Activated T-helper 17 cell treated with anti-CD3 and anti-CD28 coated beads, Interleukin-2, amount 50 U/mL, for 72 hours (primary cell): ENCODE data around the gene RAD51D. TPM values are rescaled to one million over a fixed set of nuclear protein-coding genes. Genes with fewer than 3 reads are reported as not detected.

Experiments
- ATAC-seq: fragments of 150-1000 bp; cut with Tn5 transposase; replicated peaks from 2 replicates; pipeline ENCODE4 v1.10.0; 2021; ENCODE audit warnings: mild to moderate bottlenecking, moderate library complexity
- H3K27ac Mint-ChIP-seq: one replicate; pipeline ENCODE4 v1.8.0; 2022; ENCODE audit warnings: mixed read lengths
- H3K27me3 Mint-ChIP-seq: one replicate; pipeline ENCODE4 v1.8.0; 2022; ENCODE audit warnings: mixed read lengths
- H3K36me3 Mint-ChIP-seq: one replicate; pipeline ENCODE4 v1.8.0; 2022; ENCODE audit warnings: low read depth, mild to moderate bottlenecking, mixed read lengths
- H3K4me1 Mint-ChIP-seq: one replicate; pipeline ENCODE4 v1.8.0; 2022; ENCODE audit warnings: mixed read lengths
- H3K4me3 Mint-ChIP-seq: one replicate; pipeline ENCODE4 v1.8.0; 2022; ENCODE audit warnings: mild to moderate bottlenecking, mixed read lengths
- H3K9me3 Mint-ChIP-seq: one replicate; pipeline ENCODE4 v1.8.0; 2022; ENCODE audit warnings: mixed read lengths
- total RNA-seq, 2 donors: library from RNA; stranded (reverse); gene quantifications; one replicate each; pipeline ENCODE4 v1.2.3, GENCODE V29; 2022

The RAD51D gene
- total RNA-seq, 2 donors from 2014 or later = 23.9 to 36.6 TPM

- no peaks in the 10 kb centered on the region for H3K27me3 Mint-ChIP-seq
- peak overlapping the region; percentile 85 for H3K4me3 Mint-ChIP-seq
- peaks cover 29% of the 10 kb centered on the region for H3K36me3 Mint-ChIP-seq
- peak; percentile 42 for ATAC-seq
- H3K9me3 Mint-ChIP-seq = no peaks in the 10 kb centered on the region
- peaks cover 19% of the 10 kb centered on the region for H3K4me1 Mint-ChIP-seq
- peak overlapping the region; percentile 86 for H3K27ac Mint-ChIP-seq
Measured at GRCh38 chr17:35089586-35090296, 29.9 kb downstream of the RAD51D start.

DNA sequence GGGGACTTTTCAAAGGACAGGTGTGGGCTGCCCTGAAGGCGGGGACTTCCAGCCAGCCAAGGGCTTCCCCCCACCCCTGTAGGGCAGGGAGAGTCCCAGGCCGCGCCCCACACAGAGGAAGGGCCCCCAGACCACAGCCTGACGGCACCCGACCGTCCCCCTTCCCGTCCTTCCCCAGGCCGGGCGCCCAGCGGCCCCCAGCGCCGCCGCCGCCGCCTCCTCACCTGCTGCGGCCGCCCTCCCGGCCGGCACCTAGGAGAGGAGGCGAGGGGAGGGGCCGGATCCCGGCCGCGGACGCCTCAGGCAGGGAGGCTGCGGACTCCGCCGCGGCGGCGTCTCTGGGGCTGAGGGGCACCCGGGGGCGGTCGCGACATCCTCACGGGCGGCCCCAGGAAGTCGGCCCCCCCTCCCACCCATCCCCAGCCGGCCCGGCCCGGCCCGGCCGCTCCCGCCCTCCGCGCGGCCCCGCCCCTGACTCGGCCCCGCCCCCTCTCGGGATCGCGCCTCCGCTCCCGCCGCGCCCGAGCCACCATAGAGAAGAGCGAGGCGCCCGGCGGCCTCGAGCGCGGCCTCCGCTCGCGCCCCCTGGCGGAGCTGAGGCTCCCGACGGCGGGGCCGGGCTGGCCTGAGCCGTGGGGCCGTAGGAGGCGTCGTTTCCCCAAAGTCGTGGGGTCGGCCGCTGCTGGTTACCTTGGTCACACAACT, 30.6 kb downstream of the RAD51D start:
- ATAC-seq = peak; percentile 75
- H3K9me3 Mint-ChIP-seq = no peaks in the 10 kb centered on the region
- no peaks in the 10 kb centered on the region for H3K27me3 Mint-ChIP-seq
- peak overlapping the region; percentile 98 for H3K4me3 Mint-ChIP-seq
- H3K4me1 Mint-ChIP-seq = peaks cover 19% of the 10 kb centered on the region
- peak overlapping the region; percentile 96 for H3K27ac Mint-ChIP-seq
- peaks cover 33% of the 10 kb centered on the region for H3K36me3 Mint-ChIP-seq

DNA sequence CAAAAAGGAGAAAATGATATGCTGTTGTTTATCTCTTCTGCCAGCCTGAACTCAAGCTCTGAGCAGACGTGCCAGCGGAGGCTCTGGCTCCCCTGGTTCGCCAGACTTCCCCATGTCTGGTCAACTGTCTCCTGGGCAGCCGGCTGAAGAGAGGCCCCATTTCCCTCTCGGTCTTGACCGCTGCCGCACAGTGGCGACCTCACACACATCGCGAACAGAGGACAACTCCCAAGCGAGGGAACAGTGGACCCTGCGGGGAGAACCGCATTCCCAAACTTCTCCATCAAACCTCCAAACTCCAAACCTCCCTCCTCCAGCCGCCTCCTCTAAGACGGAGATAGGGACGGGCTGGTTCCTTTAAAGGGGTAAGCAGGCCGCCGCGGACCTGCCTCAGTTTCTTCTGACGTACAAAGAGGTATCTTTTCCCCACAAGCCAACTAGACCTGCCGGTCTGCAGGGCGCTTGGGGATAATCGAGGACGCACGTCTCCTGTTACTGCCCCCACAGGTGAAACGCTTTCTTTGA, 31.2 kb downstream of the RAD51D start:
- ATAC-seq = peak; percentile 5
- Mint-ChIP-seq H3K27me3 (no peaks in the 10 kb centered on the region), H3K9me3 (no peaks in the 10 kb centered on the region), H3K36me3 (peaks cover 33% of the 10 kb centered on the region), H3K4me3 (peak overlapping the region; percentile 98), H3K4me1 (peaks cover 19% of the 10 kb centered on the region), H3K27ac (peak overlapping the region; percentile 96)

DNA sequence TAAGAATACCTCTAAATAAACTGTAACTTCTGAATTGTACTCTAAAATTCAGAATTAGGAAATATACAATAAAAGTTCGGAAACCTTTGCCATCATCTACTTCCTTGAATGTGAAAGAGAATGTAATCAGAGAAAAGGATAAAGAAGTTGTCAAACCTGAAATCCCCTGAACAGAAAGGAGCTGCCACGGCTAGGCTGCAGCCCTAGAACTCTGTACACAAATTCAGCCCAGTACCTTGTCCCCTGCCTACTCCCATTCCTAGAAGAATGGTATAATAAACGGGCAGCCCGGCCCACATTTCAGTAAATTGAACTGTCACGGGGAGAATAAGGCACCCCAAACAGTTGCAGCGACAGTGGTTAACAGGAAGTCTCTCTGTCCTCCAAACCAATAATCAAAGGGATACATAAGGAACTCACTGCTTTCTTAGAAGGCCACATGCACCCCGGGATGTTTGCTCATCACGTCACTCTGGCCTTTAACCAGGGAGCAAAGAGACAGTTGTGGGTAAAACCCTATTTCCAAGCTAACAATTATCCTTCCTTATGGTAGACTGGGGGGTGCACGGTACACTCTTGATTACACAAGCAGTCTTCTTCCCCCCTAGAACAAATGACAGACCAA, 31.8 kb downstream of the RAD51D start:
- Mint-ChIP-seq H3K27me3 (no peaks in the 10 kb centered on the region), H3K4me3 (peak overlapping the region; percentile 98), H3K9me3 (no peaks in the 10 kb centered on the region), H3K36me3 (peaks cover 33% of the 10 kb centered on the region), H3K4me1 (peaks cover 25% of the 10 kb centered on the region), H3K27ac (peak overlapping the region; percentile 96)
- ATAC-seq = peak; percentile 5

GRCh38 chr17:35086931-35087573, 32.6 kb downstream of the RAD51D start:
- no peaks in the 10 kb centered on the region for H3K27me3 Mint-ChIP-seq
- H3K4me3 Mint-ChIP-seq = peak overlapping the region; percentile 98
- no peak for ATAC-seq
- no peaks in the 10 kb centered on the region for H3K9me3 Mint-ChIP-seq
- H3K4me1 Mint-ChIP-seq = peaks cover 32% of the 10 kb centered on the region
- H3K36me3 Mint-ChIP-seq = peaks cover 33% of the 10 kb centered on the region
- peak overlapping the region; percentile 96 for H3K27ac Mint-ChIP-seq

GRCh38 chr17:35086164-35086563, 33.5 kb downstream of the RAD51D start:
- Mint-ChIP-seq H3K4me3 (peak overlapping the region; percentile 98), H3K27ac (peak overlapping the region; percentile 96), H3K36me3 (peaks cover 33% of the 10 kb centered on the region), H3K4me1 (peaks cover 37% of the 10 kb centered on the region), H3K27me3 (no peaks in the 10 kb centered on the region), H3K9me3 (no peaks in the 10 kb centered on the region)
- ATAC-seq = no peak

- Mint-ChIP-seq H3K4me3 (peak overlapping the region; percentile 98), H3K27me3 (no peaks in the 10 kb centered on the region), H3K9me3 (no peaks in the 10 kb centered on the region), H3K36me3 (peaks cover 42% of the 10 kb centered on the region), H3K4me1 (peaks cover 49% of the 10 kb centered on the region), H3K27ac (peak overlapping the region; percentile 80)
- peak; percentile 19 for ATAC-seq
Measured at GRCh38 chr17:35084987-35085386, 34.7 kb downstream of the RAD51D start.

GRCh38 chr17:35083071-35083470, 36.6 kb downstream of the RAD51D start:
- H3K9me3 Mint-ChIP-seq = no peaks in the 10 kb centered on the region
- no peaks in the 10 kb centered on the region for H3K27me3 Mint-ChIP-seq
- peak overlapping the region; percentile 73 for H3K27ac Mint-ChIP-seq
- H3K4me1 Mint-ChIP-seq = peaks cover 56% of the 10 kb centered on the region
- peaks cover 44% of the 10 kb centered on the region for H3K36me3 Mint-ChIP-seq
- ATAC-seq = no peak
- peak overlapping the region; percentile 98 for H3K4me3 Mint-ChIP-seq

DNA sequence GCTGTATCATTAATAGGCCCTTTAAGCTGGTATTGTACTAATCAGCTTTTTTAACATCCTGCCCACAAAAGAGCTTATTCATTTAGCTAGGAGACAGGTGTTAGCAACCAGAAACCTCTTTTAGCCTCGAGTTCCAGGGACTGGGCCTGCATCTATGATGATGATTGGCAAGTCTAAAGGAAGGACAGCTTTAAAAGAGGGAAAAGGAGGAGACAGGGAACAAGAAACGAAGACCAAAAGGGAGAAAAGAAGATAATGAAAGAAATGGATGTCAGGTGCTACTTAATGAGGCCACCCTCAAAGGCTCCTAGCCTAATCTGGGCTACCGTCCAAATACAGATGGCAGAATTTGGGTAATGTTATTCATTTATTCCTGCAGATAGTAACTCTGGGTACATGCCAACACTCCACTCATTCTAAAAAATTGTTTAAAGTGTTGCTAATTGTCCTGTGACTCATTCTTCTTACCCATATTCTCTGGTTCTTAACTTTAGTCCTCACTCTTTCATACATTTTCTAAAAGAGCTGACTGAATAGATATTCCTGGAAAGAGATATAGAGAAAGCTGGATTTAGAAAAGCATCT, 37.5 kb downstream of the RAD51D start:
- peak; percentile 63 for ATAC-seq
- H3K27ac Mint-ChIP-seq = peak overlapping the region; percentile 73
- no peaks in the 10 kb centered on the region for H3K27me3 Mint-ChIP-seq
- no peaks in the 10 kb centered on the region for H3K9me3 Mint-ChIP-seq
- peaks cover 37% of the 10 kb centered on the region for H3K36me3 Mint-ChIP-seq
- peaks cover 56% of the 10 kb centered on the region for H3K4me1 Mint-ChIP-seq
- peak overlapping the region; percentile 98 for H3K4me3 Mint-ChIP-seq

DNA sequence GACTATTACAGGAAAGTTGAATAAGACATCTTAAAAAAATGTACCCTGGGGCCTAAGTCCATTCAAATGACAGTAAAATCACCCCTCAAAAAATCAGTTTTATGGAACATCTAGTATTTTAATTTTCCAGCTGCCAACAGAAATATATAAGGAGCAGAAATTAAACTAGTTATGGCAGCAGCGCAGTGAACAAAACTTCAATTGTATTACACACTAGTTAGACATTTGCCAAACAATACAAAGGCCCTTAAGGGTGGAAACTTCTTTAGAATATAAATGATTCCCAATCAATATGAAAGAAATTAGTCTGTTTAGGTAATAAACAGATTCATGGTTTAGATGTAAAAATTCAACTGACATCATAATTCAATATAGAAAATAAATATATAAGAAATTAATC, 38.0 kb downstream of the RAD51D start:
- H3K27ac Mint-ChIP-seq = peak overlapping the region; percentile 84
- peaks cover 52% of the 10 kb centered on the region for H3K4me1 Mint-ChIP-seq
- no peaks in the 10 kb centered on the region for H3K27me3 Mint-ChIP-seq
- H3K9me3 Mint-ChIP-seq = no peaks in the 10 kb centered on the region
- no peak for ATAC-seq
- peak overlapping the region; percentile 98 for H3K4me3 Mint-ChIP-seq
- H3K36me3 Mint-ChIP-seq = peaks cover 33% of the 10 kb centered on the region

- H3K27ac Mint-ChIP-seq = peak overlapping the region; percentile 84
Measured at GRCh38 chr17:35080536-35080935, 39.1 kb downstream of the RAD51D start.

DNA sequence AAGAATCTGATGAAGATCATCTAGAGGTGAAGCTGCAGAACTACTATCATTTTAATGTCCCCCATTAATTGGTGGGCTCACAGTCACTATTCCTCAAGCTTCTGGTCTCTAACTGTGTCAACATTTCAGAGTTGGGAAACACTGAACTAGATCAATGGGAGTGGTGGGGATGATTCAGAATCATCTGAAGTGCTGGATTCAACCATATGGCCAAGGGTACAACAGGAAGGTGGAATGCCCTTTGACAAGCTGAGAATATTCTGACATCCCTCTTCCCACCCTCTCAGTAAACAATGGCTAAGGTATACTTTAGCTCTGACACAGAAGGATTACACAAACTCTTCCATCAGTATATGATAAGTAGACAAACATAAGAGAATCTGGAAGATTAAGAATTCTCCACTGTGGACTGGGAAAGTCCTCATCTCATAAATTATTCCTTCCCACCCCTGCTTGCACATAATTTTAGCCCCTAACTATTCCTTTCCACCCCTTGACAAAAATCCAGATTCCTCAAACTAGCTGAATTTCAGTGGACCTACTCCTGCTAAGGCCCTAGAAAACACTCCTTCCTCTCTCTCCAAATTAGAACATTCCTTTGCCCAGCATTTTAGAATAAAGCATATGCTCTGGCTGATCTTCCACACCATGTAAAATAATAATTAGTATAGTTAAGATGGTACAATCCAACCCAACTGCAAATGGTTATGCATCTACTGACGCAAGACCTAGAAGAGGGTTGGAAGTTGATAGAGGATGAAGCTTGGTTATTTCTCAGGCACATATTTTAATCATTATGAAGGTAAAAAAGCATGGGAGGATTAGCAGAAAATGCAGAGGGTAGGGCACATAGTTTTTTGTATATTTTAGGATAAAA, 39.9 kb downstream of the RAD51D start:
- Mint-ChIP-seq H3K27ac (peak overlapping the region; percentile 84), H3K27me3 (no peaks in the 10 kb centered on the region), H3K36me3 (peaks cover 20% of the 10 kb centered on the region), H3K4me3 (peak overlapping the region; percentile 98), H3K4me1 (peaks cover 42% of the 10 kb centered on the region), H3K9me3 (no peaks in the 10 kb centered on the region)
- ATAC-seq = no peak

More at GRCh38 chr17:35080536-35080935, 39.1 kb downstream of the RAD51D start:
- Mint-ChIP-seq H3K9me3 (no peaks in the 10 kb centered on the region), H3K4me3 (peak overlapping the region; percentile 98), H3K4me1 (peaks cover 44% of the 10 kb centered on the region), H3K27me3 (no peaks in the 10 kb centered on the region), H3K36me3 (peaks cover 25% of the 10 kb centered on the region)
- peak; percentile 61 for ATAC-seq

- H3K27me3 Mint-ChIP-seq = no peaks in the 10 kb centered on the region
- H3K36me3 Mint-ChIP-seq = peaks cover 35% of the 10 kb centered on the region
- H3K4me1 Mint-ChIP-seq = peaks cover 47% of the 10 kb centered on the region
- no peak overlapping the region for H3K4me3 Mint-ChIP-seq
- H3K9me3 Mint-ChIP-seq = no peaks in the 10 kb centered on the region
- H3K27ac Mint-ChIP-seq = no peak overlapping the region
- no peak for ATAC-seq
Measured at GRCh38 chr17:35076874-35077273, 42.8 kb downstream of the RAD51D start.
